HG03280 (cell line): ENCODE measurements around the gene NCOR2.
A peak's percentile ranks its signal among the peaks of the same experiment; 100 is the strongest.

Experiments used
- ATAC-seq: cut with Tn5 transposase; IDR thresholded peaks from one replicate; pipeline ENCODE4 v1.9.1; 2021; ENCODE audit warnings: mild to moderate bottlenecking, moderate library complexity; ENCODE audit not compliant: unreplicated experiment

Gene NCOR2

DNA sequence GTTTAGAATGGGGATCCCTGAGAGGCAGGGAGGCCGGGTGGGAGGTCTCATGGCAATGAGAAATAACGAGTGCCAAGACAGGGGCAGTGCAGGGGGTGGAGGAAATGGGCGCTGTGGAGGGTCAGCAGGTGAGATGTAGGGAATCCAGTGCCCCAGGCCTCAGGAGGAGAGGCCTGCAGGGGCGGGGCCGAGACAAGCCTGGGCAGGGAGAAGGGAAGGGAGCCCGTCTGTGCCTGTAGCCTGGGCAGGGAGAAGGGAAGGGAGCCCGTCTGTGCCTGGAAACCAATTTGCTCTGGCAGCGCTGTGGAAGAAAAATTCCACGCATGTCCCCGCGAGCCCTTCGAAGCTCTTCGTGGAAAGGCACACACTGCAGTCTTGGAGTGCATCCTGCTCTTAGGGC, 10.6 kb upstream of the NCOR2 start:
- no peak for ATAC-seq

DNA sequence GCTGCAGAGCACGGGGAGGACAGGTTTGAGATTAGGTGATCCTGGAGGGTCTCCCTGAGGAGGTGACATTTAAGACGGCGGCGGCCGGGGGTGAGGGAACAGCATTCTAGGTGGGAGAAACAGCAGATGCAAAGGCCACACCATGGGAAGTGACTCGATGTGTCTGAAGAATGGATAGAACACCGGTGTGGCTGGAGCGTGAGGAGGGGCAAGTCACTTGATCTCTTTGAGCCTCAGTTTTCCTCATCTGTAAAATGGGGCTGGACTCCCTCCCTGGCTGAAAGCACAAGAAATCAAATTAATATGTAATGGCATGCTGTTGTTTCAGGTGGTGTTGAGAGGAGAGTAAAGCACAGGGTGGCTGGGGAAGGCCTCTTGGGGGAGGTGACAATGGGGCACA, 10.0 kb upstream of the NCOR2 start:
- ATAC-seq = no peak

DNA sequence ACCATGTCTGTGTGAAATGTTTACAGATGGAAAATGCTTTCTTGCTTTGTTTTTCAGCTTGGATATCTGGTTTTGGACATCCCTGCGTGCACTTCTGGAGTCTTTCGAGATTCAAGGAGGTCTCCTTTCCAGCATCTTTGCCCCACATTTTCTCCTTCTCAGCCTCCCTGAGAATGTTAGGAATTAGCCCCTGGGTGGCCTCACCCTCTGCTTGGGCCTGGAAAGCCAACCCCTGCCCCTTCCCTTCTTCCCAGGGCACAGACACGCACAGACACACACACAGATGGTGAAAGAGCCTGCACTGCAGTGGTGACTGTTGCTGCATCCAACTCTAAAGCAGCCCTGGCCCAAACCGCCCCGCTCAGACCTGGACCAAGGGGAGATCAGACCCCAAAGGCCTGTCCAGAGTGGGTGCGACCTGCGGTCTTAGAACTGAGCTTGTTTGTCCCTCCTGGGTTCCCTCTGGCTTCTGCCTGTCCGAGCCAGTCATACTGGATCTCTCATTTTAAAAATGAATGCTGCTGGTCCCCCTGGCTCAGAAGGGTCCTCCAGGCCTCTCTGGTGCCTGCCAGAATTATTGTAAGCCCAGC, 8.7 kb upstream of the NCOR2 start:
- ATAC-seq = no peak

DNA sequence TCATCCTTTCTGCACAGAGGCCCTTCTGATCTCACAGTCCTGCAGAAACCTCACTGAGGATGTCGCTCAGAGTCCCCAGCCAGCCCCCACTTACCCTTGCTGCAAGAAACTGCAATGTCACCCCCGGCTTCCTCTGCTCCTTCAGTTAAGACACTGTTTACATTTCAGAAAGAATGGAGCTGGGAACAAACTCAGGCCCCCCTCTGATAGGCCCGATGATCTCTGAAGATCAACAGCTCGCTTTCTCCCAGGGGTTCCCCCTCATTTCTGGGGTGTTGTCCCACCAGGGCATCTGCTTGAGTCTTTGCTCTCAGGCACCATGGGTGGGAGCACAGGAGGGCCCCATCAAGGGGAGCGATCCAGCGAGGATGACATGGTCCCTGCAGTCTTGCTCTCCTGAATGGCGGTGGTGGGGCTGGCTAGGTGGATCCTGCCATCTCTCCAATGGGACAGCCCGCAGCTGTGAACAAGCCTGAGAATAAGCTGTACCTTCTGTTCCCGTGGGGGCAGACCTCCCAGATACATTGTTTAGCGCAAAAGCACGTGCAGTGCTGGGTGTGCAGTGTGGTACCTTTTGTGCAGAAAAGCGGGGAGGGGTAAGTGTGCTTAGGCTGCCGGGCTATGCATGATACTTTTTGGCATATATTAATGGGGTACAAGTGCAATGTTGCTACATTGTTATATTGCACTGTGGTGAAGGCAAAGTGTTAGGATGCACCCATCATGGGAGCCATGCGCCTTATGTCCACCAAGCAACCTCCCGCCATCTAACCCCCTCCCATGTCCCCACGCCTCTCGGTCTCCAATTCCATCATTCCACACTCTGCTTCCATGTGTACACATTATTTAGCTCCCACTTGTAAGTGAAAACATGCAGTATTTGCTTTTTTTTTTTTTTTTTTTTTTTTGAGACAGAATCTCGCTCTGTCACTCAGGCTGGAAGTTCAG, 6.7 kb upstream of the NCOR2 start:
- ATAC-seq = no peak

DNA sequence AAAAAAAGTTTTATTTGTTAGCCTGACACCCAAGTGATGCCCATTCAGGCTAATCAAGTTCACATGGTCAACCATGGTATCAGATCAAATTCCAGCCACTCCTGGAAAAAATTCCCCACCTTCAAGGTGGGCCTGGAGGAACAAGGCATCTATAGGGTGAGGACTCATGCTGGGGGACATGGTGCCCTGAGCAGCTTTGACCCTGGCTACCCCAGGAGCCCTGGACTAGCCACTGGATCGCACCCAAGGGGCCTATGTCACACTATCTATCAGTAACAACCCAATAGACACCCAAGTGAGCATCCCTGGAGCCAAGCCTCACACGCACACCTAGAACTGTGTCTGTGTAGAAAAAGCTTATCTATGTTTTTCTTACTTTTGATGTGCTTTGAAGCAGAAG, 4.1 kb upstream of the NCOR2 start:
- no peak for ATAC-seq

DNA sequence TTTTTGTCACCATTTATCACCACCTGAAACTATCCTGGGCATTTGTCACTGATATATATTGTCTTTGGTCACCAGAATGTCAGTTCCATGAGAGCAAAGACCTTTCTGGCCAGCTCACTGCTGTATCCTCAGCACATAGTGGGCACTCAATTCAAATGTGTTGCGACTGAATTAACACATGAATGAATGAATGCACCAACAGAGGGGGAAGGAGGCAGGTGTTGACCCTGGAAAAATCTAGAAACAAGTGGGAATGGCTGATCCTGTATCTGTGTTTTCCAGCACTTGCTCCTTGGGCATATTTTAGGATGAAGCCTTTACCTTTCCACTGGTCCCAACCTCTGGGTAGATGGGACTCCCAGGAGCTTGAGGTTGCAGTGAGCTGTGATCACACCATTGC, 3.4 kb upstream of the NCOR2 start:
- no peak for ATAC-seq

DNA sequence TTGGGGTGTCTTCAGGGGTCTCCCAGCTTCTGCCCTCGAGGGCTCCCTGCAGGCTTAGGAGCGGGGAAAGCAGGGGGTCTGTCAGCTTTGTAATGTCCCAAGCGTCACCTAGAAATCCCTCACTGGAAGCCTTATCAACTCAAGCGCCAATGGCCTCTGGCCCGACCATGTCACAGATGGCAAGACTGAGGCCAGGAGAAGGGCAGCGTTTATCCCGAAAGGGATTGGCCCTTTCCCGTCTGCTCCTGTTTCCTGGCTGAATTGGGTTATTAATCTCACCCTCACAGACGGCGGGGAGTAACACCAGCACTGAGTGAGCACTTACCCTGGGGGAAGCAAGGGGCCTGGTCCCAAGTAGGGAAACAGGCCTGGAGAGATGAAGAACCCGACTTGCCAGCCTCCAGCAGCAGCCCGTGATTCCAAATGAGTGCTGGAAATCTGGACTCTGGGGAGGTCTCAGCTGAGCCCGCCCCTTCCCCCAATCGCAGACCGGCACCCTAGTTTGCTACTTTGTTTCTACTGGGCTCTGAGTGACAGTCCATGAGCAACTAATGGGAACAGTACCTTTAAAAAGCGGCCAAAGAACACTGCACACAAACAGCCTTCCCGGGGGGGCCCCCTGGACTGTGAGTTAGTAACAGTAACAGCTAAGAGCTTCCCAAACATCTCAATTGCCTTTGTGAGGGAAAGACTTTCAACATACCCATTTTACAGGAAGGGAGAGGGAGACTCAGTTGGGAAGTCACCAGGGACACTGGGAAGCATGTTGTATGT, 2.1 kb upstream of the NCOR2 start:
- ATAC-seq = no peak

DNA sequence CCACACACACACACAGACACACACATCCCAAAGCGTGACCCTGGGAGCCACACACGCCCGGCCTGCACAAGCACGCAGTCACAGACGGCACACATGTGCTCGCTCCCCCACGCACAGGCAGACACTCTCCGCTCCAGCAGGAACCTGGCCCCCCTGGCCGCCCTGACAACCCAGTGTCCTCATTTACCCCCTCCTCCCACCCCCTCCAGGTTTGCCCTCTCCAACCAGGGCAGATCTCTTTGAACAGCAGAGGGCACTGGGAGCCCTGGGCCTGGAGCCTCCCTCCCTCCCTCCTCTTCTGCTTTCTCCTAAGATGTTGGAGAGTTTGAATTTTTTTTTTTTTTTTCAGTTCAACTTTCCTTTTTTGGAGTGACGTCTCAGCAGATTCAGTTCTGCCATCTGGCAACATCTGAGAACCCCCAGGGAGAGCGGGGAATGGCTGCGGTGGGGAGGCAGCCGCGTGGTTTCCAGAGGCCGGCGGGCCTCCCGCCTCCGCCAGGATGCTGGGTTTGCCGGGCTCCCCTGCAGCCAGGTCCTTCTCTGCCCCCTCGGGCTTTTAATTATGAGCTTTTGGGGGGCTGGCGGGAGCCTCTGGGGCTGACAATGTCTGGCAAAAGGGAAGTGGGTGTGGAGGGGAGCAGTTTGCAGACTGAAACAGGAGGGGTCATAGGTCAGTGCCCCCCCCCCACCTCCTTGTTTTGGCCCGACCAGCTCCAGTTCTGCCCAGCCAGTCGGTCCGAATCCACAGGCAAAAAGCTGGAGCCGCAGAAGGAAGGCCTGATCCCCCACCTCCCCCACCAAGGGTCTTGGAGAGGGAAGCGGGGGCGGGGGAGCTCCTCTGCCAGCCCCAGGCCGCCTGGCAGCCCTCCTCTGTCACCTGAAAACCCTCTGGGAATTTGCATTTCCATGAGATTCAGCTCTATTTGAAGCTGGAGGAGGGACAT, 1.3 kb upstream of the NCOR2 start:
- ATAC-seq = no peak

DNA sequence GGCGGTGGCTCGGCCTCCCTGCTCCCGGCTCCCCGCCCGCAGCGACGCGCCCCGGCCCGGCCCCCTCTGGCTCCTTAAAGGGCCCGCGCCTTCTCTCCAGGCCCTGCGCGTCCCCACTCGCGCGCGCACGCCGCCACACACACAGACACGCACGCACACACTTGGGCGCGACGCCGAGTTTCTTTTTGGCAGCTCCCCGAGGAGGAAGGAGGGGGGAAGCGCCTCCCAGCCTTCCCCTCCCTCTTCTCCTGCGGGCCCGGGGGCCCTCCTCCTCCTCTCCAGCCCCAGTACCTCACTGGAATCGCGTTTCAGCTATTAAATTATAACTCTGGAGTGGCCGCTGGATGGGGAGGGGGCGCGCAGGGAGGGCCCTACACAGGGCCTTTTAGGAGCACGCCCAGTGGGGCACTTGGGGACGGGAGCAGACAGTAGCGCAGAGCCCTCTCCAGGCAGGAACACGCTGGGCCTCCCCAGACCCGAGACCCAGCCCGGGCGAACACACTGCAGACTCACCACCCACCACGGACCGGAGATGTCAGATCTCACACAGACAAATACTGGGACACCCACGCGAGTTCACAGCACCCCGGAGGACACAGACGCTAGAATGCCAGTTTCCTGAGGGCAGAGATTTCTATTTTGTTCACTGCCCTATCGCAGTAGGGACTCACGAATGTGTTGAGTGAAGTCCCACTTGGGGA, 411 bp upstream of the NCOR2 start:
- peak; percentile 58 for ATAC-seq

DNA sequence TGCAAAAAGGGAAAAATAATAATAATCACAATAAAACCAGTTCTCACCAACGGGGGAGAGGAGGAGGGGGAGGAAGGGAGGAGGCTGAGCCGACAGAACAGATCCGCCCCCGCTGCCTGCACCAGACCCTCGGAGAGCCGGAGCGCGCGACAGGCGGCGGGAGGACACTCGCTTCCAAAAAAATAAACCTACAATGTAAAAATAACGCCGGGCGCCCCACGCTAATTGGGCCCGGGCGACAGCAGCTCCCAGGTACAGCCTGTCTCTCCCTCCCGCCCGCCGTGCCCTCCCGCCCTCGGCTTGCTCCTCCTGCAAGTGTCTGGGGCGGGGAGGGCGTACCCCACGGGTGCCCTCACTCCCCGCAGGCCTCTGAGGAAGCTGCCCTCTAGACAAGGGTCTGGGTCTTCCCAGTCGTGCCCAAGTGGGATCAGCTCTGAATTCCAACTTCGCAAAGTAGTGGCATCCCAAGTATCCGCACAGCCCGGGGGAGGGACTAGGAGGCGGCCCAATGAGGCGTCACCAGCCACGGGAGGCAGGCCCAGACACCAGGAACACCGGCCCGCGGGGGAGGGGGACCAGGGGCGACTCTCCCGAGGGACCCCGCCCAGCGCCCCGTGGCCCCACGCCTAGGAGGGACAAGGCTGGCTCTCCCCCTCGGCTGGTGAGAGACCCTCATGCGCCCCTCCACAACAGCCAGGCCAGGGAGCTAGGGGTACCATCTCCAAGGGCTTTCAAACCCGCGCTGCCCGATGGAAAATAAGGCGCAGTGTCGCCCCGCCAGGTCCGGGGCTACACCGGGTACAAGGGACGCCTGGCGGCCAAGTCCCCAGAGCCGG, 1.0 kb downstream of the NCOR2 start:
- peak; percentile 40 for ATAC-seq

DNA sequence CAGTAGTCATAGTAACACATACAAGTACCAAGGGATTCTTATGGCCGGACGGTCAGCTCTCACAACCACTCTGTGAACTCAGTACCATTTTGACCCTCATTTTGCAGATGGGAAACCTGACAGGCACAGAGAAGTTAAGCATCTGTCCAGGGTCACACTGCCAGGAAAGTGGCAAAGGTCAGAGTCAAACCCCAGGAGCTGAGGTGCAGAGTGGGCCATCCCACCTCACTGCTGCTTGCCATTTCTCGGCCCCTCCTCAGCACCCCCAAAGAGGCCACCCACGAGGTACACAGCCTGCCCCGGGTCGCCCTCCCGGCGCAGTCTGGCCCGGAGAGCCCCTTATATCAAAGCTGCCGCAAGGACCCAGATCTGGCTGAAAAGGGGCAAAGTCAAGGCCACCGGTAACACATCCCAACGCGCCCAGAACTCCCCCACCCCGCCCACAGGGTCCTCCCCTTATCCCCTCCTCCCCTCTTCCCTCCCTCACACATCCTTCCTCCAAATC, 1.7 kb downstream of the NCOR2 start:
- no peak for ATAC-seq

DNA sequence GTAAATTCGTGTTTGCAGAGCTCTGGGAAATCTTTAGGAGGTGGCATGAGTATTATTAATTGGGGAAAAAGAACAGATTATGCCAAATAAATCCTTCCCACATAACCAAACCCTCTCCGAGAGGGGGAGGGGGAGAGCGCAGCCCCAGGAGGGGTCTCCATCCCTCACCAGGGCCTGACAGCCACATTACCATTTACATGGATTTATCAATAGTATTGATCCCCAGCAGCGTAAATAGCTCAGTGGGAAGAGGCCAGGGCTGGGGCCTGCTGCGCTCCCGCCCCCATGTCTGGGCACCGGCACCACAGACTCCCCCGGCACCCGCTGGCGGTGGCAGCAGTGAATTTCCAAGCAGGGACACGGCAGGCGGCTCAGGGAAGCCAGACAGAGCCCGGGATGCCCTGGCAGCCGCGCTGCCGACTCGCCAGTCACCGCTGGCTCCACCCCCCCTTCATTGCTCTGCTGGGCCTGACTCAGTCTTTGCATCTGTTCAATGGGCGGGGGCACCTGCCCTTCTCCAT, 2.4 kb downstream of the NCOR2 start:
- ATAC-seq = no peak

DNA sequence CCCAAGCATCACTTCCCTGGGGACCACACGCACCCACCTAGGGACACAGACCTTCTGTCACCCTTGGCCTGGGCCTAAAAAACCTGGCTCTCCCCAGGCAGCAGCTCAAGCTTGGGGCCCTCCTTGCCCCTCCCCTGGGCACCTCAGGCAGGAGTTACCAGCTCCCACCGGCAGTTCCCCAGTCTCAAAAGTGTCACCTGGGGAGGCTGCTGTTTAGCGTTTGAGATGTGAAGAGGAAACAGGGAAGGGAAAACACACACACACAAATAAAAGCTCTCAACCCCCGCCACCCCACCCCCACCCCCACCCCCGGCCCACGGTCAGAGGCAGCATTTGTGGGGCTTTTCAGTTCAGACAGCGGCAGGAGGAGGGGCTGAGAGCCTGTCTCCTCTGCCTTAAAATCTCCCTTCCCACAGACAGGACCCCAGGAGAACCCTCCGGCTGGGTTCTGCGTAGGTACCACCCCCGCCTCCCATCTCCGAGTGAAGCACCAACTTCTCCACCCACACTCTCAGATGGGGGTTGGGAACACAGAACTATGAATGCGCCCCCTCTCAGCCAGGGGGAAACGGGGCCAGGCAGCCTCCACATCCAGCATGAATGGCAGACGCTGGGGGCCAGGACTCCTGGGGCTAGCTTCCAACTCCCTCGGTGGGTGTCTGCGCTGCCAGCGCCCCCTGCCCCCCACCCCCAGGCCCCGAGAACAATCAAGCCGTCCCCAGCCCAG, 3.0 kb downstream of the NCOR2 start:
- ATAC-seq = no peak

DNA sequence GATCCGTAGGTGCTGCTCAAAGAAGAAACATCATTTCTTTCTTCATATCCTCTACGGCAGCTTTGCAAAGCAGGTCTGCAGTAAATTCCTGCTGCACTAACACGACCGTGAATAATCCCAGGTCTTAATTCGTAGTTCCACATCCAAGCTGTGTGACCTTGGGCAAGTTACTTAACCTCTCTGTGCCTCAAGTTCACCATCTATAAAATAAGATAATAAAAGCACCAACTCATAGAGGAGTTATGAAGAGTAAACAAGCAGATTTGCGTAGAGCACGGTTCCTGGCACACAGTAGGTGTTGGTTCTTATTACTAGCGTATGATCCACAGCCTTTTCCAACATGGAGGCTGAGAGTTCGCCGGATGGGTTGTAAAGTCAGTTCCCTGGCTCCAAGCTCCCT, 3.6 kb downstream of the NCOR2 start:
- no peak for ATAC-seq

DNA sequence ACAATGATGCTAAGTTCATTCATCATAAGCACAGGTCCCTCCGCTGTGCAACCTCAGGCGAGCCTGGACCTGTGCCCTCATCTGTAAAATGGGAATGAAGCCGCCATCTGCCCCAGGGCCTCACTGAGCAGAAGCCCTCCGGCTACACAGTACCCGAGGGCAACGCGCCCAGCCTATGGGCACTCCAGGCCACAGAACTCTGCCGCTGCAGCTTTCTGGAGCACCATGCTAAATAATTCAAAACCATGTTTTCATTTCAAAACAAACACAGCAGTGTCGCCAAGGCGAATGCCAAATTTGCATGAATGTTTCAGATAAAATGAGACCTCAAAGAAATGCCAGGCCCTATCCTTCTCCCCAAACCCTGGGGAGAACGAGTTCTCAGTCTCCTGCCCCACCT, 4.0 kb downstream of the NCOR2 start:
- no peak for ATAC-seq

DNA sequence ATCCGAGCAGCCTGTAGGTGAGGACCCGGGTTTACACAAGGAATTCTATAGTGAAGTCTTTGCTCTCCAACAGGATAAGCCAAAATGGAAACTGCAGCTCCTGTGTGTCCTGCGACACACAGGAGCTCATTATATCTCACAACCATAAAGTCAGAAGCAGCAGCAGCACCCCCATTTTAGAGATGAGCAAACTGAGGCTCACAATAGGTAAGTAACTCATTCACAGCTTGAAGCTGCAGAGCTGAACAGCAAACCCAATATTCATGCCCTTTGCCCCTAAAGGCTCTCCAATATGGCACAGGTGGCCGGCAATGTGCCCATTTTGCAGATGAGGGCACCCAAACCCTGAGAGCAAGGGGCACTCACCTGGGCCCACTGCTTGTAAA, 4.6 kb downstream of the NCOR2 start:
- no peak for ATAC-seq

DNA sequence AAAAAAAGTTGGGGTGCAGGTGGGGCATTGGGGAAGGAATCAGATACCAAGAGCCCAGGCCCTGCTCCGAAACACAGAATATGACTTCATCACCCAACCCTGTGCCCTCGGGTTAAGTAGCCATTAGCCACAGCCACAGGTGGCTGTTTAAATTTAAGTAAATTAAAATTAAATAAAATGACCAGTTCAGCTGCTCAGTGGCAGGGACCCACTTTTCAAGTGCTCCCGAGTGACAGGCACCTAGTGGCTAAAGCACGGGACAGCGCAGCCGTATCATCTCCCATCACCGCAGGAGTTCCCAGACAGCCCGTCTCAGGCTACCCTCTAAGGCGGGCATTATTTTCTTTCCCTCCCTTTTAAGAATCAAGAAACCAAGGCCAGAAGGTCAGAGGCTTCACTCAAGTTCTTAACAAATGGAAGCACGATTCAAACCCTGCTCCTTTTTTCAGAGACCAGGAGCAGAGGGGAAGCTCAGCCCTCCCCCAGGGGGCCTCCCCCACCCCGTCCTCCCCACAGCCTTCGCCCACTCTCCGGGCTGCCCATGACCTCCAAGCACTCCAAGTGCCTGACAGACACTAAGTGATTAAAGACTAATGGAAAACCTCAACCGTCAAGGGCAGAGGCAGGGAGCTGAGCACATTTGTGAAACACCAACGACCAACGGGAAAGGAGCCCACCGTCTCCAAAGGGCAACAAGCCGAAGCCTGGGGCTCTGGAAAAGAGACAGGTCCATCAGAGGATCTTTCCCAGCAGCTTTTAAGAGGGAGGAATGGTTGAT, 5.2 kb downstream of the NCOR2 start:
- no peak for ATAC-seq
